ENCODE measurements around the gene PARD6B. TPM values are rescaled to one million over a fixed set of nuclear protein-coding genes. Genes with fewer than 3 reads are reported as not detected.

PARD6B gene
- total and polyA plus RNA-seq, 2 of the 13 experiments (the other 11 are each of a cell fraction or from before 2014, with no cell fraction given), result 6.9 to 22.2 TPM

GRCh38 chr20:50744143-50744792, 12.9 kb downstream of the PARD6B start (continued):
- TF ChIP-seq ZSCAN12 (CRISPR knock-in tag; IDR thresholded peaks at IDR 0.05) (no peak), PAX8 (CRISPR knock-in tag; IDR thresholded peaks at IDR 0.05; ENCODE audit: borderline replicate concordance) (no peak), SYNCRIP (IDR thresholded peaks at IDR 0.05; ENCODE audit: insufficient read depth, low read depth, low read length) (no peak), TSC22D2 (CRISPR knock-in tag; IDR thresholded peaks at IDR 0.05; ENCODE audit: borderline replicate concordance) (peak; percentile 59; the same call in 1 of the 2 replicates), GATAD1 (CRISPR knock-in tag; IDR thresholded peaks at IDR 0.05) (peak; percentile 73), ZNF354B (CRISPR knock-in tag; IDR thresholded peaks at IDR 0.05) (no peak), HNF4G (IDR thresholded peaks at IDR 0.05; ENCODE audit: borderline replicate concordance, low read depth, low read length) (peak; percentile 99), HNF4G (CRISPR knock-in tag; IDR thresholded peaks at IDR 0.05; ENCODE audit: borderline replicate concordance, low read depth) (peak; percentile 98), SMC3 (IDR thresholded peaks at IDR 0.05; ENCODE audit: low read length) (peak; percentile 86), NRL (CRISPR knock-in tag; IDR thresholded peaks at IDR 0.05; ENCODE audit: borderline replicate concordance) (peak; percentile 75; the same call in 1 of the 2 replicates), ZBTB21 (CRISPR knock-in tag; IDR thresholded peaks at IDR 0.05) (peak; percentile 64), ZNF280D (CRISPR knock-in tag; IDR thresholded peaks at IDR 0.05) (peak; percentile 78; the same call in 1 of the 2 replicates), DPF2 (CRISPR knock-in tag; IDR thresholded peaks at IDR 0.05; ENCODE audit: borderline replicate concordance, low read depth) (peak; percentile 87), IRF2 (CRISPR knock-in tag; IDR thresholded peaks at IDR 0.05) (peak; percentile 97), ZNF773 (CRISPR knock-in tag; IDR thresholded peaks at IDR 0.05; ENCODE audit: borderline replicate concordance) (no peak), MAZ (IDR thresholded peaks at IDR 0.05; ENCODE audit: borderline replicate concordance, low read depth, low read length) (peak; percentile 97), MAZ (CRISPR knock-in tag; IDR thresholded peaks at IDR 0.05; ENCODE audit: low read depth) (peak; percentile 93), ZNF747 (CRISPR knock-in tag; IDR thresholded peaks at IDR 0.05; ENCODE audit: borderline replicate concordance) (peak; percentile 59; the same call in 1 of the 2 replicates), KLF15 (CRISPR knock-in tag; IDR thresholded peaks at IDR 0.05; ENCODE audit: borderline replicate concordance) (no peak), MIER3 (CRISPR knock-in tag; IDR thresholded peaks at IDR 0.05; ENCODE audit: borderline replicate concordance) (peak; percentile 97), GATA4 (IDR thresholded peaks at IDR 0.05; ENCODE audit: borderline replicate concordance, low read depth) (peak; percentile 62; the same call in 1 of the 2 replicates), TGIF2 (CRISPR knock-in tag; IDR thresholded peaks at IDR 0.05) (0 out of 2 replicates have a peak, but pooled peaks have one; percentile 28)
- TF ChIP-seq, protein P1, sequence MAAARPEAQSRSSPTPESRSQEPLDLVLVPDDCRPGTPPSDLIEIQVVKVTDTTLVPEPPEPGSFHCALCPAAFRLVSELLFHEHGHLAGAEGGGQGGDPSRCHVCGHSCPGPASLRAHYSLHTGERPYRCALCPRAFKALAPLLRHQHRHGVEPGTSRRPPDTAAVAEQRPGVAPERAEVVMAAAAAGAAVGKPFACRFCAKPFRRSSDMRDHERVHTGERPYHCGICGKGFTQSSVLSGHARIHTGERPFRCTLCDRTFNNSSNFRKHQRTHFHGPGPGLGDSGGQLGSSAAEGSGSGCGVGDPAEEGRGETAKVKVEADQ (CRISPR knock-in tag; IDR thresholded peaks at IDR 0.05; ENCODE audit: borderline replicate concordance), result 0 out of 2 replicates have a peak, but pooled peaks have one; percentile 35
- TF ChIP-seq, protein P2, sequence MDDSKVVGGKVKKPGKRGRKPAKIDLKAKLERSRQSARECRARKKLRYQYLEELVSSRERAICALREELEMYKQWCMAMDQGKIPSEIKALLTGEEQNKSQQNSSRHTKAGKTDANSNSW (CRISPR knock-in tag; IDR thresholded peaks at IDR 0.05; ENCODE audit: borderline replicate concordance), result no peak
- TF ChIP-seq, protein P3, sequence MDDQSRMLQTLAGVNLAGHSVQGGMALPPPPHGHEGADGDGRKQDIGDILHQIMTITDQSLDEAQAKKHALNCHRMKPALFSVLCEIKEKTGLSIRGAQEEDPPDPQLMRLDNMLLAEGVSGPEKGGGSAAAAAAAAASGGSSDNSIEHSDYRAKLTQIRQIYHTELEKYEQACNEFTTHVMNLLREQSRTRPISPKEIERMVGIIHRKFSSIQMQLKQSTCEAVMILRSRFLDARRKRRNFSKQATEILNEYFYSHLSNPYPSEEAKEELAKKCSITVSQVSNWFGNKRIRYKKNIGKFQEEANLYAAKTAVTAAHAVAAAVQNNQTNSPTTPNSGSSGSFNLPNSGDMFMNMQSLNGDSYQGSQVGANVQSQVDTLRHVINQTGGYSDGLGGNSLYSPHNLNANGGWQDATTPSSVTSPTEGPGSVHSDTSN (CRISPR knock-in tag; IDR thresholded peaks at IDR 0.05; ENCODE audit: borderline replicate concordance), result no peak

Data from HepG2 (cell line).